Measurements from ENCODE around the gene MACO1.
"Not testable (repeated sequence)": the region's sequence is repeated elsewhere in the genome, so short reads cannot be mapped to it uniquely, and the experiment has no call there.

The MACO1 gene, protein sequence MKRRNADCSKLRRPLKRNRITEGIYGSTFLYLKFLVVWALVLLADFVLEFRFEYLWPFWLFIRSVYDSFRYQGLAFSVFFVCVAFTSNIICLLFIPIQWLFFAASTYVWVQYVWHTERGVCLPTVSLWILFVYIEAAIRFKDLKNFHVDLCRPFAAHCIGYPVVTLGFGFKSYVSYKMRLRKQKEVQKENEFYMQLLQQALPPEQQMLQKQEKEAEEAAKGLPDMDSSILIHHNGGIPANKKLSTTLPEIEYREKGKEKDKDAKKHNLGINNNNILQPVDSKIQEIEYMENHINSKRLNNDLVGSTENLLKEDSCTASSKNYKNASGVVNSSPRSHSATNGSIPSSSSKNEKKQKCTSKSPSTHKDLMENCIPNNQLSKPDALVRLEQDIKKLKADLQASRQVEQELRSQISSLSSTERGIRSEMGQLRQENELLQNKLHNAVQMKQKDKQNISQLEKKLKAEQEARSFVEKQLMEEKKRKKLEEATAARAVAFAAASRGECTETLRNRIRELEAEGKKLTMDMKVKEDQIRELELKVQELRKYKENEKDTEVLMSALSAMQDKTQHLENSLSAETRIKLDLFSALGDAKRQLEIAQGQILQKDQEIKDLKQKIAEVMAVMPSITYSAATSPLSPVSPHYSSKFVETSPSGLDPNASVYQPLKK

DNA sequence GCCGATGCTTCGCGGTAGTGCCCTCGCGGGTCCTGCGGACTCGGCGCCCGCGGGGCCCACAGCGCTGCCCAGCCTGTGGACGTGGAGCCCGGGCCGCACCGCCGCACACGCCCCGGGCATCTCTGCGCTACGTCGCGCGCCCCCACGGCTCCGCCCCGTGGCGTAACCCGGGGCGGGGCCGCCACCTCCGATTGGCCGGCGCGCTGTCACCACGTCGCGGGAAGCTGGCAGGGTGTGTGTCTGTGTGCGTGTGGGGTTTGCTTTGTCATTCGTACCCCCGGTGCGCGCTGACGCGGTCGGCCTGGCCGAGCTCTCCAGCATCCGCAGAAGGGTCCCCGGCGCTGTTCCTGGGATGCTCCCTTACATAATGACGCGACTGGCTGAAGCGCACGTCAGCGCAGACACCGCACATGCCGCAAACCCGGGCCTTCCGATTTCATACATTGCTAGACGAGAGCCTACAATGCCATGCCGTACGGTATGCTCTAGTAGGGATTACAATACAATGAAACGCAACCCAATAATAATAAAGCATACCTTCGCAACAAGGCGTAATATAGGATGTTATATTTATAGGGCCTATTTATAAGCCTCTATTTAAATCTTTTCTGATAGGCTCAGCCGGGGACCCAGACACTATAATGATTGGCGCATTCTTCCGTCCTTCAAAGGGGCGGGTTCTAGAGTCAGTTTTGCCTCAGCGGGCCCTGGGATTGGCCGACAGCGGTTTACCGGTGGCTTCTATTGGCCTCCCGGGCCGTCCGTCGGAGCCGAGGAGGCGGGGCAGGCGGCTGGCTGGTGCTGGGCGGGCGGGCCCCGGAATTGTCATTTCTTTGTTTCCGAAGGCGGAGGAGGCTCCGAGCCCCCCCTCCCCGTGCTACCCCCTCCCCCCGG, at the start of gene MACO1:
Gene MACO1 (plus strand): TSS at position 825 of the 894 bp plus-strand sequence. CDS start 202 bp downstream, outside the sequence.
- peak; percentile 99 for DNase-seq

DNA sequence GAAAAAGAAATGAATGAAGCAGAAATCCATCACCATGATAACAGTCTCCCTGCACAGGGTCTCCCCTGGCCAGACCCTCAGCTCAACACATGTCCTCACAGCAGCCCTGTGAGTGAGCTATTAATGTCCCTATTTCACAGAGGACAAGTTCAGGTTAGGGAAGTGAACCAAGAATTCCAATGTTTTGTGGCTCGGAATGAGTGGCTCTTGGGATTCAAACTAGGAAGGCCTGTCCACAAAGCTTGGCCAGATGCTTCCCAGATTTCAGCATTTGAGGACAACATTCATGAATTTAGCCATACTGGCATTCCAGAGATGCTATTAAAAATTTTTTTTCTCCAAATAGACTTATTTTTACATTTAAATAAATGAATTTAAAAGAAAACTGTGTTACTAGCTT, 48.2 kb upstream of the MACO1 start:
- not testable (repeated sequence) for DNase-seq

- DNase-seq, result not testable (repeated sequence)
These were observed 47.6 kb upstream of the MACO1 start for GRCh38 chr1:25383090-25383489.

DNA sequence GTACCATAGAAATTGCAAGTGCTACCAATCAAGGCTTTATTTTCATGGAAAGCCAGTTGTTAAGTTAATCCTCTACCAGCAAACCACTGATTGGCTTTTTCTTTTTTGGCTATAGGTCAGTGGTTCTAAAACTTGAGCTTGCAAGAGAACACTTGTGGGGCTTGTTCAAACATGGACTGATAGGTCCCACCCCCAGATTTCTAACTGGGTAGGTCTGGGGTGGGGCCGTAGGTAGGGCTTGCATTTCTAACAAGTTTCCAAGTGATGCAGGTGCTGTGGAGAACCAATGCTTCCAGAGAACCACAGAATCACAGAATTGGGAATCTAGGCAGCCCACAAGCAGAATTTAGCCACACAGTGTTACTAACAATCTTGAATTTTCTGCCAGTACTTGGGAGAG, 46.8 kb upstream of the MACO1 start:
- DNase-seq, result not testable (repeated sequence)

- DNase-seq, result not testable (repeated sequence)
These were observed 43.6 kb upstream of the MACO1 start for GRCh38 chr1:25387096-25387495.

- not testable (repeated sequence) for DNase-seq
These were observed 42.0 kb upstream of the MACO1 start for GRCh38 chr1:25388691-25389090.

GRCh38 chr1:25389721-25390120, 41.0 kb upstream of the MACO1 start:
- DNase-seq, result not testable (repeated sequence)

DNA sequence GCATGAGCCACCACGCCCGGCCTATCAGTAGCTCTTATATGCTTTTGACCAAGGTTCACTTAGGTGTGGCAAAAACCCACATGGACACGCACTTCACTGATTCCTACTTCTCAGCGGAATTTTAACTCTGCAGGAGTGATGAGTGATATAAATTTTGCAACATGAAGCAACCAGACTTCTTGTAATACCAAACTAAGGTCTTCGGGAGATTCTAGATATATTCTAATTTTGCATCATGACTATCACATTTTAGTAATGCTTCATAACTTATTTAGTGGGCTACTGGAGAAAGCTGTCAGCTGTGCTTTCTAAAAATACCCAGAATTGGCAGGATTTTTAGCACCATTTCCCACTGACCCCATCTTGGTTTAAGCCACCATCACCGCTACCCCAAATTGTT, 37.9 kb upstream of the MACO1 start:
- no peak for DNase-seq

- not testable (repeated sequence) for DNase-seq
These were observed 33.1 kb upstream of the MACO1 start for GRCh38 chr1:25397549-25397948.

GRCh38 chr1:25398079-25398478, 32.6 kb upstream of the MACO1 start:
- DNase-seq, result not testable (repeated sequence)

DNA sequence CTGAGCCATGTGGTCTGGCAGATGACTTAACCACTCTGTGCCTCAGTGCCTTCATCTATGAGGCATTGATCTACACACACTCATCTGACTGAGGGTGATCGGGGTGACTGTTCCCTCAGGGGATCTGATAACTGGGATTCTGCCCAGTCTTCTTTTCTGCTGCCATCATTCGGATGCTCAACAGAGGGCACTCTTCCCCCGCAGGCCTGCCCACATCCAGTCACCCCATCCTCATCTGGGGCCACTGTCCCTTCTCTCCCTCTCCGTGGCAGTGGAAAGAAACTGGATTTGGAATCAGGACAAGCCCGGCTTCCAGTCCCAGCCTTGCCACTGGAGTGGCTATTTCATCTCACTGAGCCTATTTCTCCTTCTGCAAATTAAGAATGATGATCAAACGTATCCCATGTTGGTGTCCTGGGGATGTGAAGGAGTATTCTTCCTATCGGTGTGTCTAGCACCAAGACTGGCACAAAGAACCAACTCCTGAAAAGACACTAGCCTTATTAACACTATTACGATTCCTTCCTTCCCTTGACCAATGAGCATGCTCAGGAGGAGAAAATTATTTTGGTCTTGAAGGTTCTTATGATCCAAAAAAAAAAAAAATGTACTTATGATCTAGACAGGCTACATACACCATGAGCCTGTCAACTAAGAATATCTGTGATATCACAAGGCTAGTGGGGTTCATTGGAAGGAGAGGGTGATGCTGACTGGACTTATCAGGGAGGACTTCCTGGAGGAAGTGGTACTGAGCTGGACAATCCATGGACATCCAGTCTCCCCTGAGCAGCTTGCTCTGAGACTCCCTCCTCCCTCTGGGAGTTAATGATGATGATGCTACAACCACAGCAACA, 27.5 kb upstream of the MACO1 start:
- not testable (repeated sequence) for DNase-seq

GRCh38 chr1:25405731-25406305, 24.9 kb upstream of the MACO1 start:
- not testable (repeated sequence) for DNase-seq

DNA sequence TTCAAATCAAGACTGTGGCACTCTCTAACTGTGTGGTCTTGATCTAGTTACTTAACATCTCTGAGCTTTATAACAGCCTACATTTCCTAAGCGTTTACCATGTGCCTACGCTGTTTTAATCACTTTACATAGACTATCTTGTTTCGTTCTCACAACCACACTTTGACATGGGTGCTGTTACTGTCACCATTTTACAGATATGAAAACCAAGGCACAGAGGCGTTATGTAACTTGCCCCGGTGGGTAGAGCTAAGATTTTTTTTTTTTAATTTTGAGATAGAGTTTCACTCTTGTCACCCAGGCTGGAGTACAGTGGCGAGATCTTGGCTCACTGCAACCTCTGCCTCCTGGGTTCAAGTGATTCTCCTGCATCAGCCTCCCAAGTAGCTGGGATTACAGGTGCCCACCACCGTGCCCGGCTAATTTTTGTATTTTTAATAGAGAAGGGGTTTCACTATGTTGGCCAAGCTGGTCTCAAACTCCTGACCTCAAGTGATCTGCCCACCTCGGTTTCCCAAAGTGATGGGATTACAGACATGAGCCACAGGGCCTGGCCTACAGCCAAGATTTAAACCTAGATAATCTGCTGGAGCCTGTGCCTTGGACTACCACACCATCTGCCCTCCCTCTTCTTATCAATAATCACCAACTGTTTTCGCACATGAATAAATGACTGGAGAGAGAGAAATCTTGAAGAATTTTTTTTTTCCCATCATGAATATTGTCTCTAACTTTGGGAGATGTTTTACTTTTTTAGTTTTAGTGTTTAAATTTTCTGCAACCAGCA, 20.9 kb upstream of the MACO1 start:
- DNase-seq, result not testable (repeated sequence)

DNA sequence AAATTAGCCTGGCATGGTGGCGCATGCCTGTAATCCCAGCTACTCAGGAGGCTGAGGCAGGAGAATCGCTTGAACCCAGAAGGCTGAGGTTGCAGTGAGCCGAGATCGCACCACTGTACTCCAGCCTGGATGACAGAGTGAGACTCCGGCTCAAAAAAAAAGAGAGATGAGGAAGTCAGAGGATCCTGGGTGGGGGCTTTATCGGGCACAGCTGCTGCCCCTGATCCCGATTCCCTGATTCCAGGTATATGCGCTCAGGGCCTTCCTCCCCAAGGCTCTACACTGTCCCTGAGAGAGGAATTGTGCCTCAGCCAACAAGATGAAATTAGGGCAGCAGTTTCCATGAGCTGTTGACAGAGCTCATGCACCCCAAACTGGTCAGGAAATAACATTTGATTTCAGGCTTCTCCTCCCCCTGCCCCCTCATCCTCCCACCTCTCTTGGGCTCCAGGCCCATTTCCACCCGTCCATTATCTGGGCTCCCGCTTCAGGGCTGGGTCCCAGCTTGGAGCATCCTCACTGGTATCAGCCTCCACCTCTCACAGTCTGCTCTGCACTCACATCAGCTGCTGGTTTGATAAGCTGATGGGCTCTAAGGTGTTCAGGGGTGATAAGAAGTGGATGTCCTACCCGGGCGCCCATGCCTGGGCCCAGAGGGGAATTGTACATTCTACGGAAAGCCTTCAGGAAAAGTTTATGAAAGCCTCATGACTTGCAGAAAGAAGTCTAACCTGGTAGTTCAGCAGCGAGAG, 17.6 kb upstream of the MACO1 start:
- not testable (repeated sequence) for DNase-seq

DNA sequence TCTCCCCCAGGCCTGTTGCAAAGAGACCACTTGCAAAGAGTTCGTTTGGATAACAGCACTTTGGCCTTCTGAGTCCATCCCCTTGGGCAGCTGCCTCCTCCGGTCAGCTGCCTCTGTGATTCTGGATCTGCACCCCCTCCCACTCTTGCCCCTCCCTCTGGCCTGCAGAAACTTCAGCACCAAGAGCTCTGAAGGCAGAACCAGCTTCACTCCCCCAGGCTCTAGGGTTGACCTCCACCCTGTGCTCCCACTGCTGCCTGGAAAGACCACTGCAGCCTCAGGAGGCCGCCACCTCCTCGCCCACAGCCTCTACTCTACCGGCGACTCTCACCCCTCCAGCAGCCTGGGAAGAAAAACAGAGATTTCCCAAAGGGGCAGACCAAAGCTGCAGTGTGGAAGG, 16.5 kb upstream of the MACO1 start:
- DNase-seq, result not testable (repeated sequence)

DNA sequence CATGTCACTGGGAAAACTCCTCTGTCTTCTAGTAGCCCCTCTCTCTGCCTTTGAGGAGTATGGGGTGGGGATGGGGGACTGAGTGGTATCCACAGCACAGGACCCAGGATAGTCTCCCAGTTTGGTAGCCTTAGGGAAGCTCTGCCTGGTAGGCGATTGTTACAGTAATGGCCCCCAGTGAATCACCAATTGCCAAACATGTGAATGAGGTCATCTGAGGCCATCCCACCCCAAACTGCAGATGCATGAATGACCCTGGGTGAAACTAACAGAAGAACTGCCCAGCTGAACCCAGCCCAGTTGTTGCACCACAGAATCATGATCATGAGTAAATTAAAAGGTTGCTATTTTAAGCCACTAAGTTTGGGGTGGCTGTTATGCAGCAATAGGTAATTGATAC, 16.1 kb upstream of the MACO1 start:
- not testable (repeated sequence) for DNase-seq

DNA sequence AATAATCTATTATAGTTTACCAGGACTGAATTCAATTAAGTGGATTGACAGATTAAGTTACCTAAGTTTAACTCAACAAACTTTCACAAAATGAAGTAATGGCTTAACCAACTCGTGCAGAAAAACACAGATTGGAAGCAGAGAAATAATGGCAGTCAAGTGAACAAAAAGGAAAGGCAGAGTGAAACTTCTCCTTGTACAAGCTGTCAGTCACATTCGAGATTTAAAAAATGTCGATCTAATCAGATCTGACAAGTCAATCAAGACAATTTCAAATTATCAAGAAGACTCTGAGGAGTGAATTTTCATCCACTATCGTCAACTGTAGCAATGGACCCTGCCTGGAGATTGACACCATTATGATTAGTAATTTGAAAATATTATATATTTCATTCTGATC, 13.4 kb upstream of the MACO1 start:
- not testable (repeated sequence) for DNase-seq

GRCh38 chr1:25419339-25419738, 11.4 kb upstream of the MACO1 start:
- not testable (repeated sequence) for DNase-seq

DNA sequence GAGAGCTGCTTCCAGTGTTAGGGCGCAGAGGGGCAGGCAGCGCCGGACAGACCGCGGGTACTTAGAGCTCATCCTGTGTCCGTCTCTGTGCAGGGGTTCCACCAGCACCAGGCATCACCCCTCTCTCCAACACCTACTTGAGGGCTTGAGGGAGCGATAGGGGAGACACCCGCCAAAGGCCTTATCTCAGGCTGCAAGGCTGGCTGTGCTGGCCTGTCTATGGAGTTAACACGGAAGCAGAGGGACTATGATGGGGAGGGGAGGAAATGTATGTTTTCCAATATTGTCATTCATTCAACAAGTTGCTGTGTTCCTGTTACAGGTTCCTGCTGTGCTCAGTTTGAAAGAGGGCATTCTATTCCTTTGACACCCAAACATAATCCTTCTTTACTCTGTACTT, 10.0 kb upstream of the MACO1 start, which contains the start of gene RHCE:
Gene RHCE (minus strand): TSS at position 111 of the 400 bp plus-strand sequence. CDS start 39 bp downstream, at position 72.
- not testable (repeated sequence) for DNase-seq

GRCh38 chr1:25423206-25423605, 7.5 kb upstream of the MACO1 start:
- not testable (repeated sequence) for DNase-seq

Data from activated effector memory CD4-positive, alpha-beta T cell treated with anti-CD3 and anti-CD28 coated beads, Interleukin-2, amount 50 U/mL, for 16 hours (primary cell).